ENCODE data around the gene ARL15.
A peak's percentile ranks its signal among the peaks of the same experiment; 100 is the strongest.

The ARL15 gene

GRCh38 chr5:54302267-54302687, 8.1 kb downstream of the ARL15 start:
- peaks cover 51% of the 10 kb centered on the region for H3K4me1 Mint-ChIP-seq
- H3K4me3 Mint-ChIP-seq: no peak overlapping the region
- no peaks in the 10 kb centered on the region for H3K36me3 Mint-ChIP-seq
- ATAC-seq: no peak
- DNase-seq (ENCODE audit: low spot score in 2 of 2): no peak
- no peak overlapping the region for H3K27ac Mint-ChIP-seq
- no peaks in the 10 kb centered on the region for H3K9me3 Mint-ChIP-seq

GRCh38 chr5:54301849-54302248, 8.5 kb downstream of the ARL15 start:
- no peaks in the 10 kb centered on the region for H3K9me3 Mint-ChIP-seq
- no peak overlapping the region for H3K27ac Mint-ChIP-seq
- peaks cover 47% of the 10 kb centered on the region for H3K4me1 Mint-ChIP-seq
- DNase-seq (ENCODE audit: low spot score in 2 of 2) (no peak), ATAC-seq (no peak)
- H3K36me3 Mint-ChIP-seq: no peaks in the 10 kb centered on the region
- no peak overlapping the region for H3K4me3 Mint-ChIP-seq

GRCh38 chr5:54301220-54301619, 9.2 kb downstream of the ARL15 start:
- no peaks in the 10 kb centered on the region for H3K36me3 Mint-ChIP-seq
- ATAC-seq: peak; percentile 70
- no peak for DNase-seq (ENCODE audit: low spot score in 2 of 2)
- peaks cover 47% of the 10 kb centered on the region for H3K4me1 Mint-ChIP-seq
- no peak overlapping the region for H3K27ac Mint-ChIP-seq
- no peaks in the 10 kb centered on the region for H3K9me3 Mint-ChIP-seq
- no peak overlapping the region for H3K4me3 Mint-ChIP-seq

GRCh38 chr5:54298947-54299346, 11.4 kb downstream of the ARL15 start:
- no peak overlapping the region for H3K27ac Mint-ChIP-seq
- peaks cover 56% of the 10 kb centered on the region for H3K4me1 Mint-ChIP-seq
- H3K9me3 Mint-ChIP-seq: no peaks in the 10 kb centered on the region
- H3K36me3 Mint-ChIP-seq: no peaks in the 10 kb centered on the region
- no peak for ATAC-seq
- no peak for DNase-seq (ENCODE audit: low spot score in 2 of 2)
- no peak overlapping the region for H3K4me3 Mint-ChIP-seq

GRCh38 chr5:54296386-54296785, 14.0 kb downstream of the ARL15 start:
- ATAC-seq: peak; percentile 16
- no peaks in the 10 kb centered on the region for H3K9me3 Mint-ChIP-seq

GRCh38 chr5:54295651-54296276, 14.6 kb downstream of the ARL15 start:
- H3K4me3 Mint-ChIP-seq: no peak overlapping the region
- H3K27ac Mint-ChIP-seq: no peak overlapping the region

More at GRCh38 chr5:54296386-54296785, 14.0 kb downstream of the ARL15 start:
- Mint-ChIP-seq H3K27ac (no peak overlapping the region), H3K4me3 (no peak overlapping the region), H3K4me1 (peaks cover 47% of the 10 kb centered on the region), H3K36me3 (no peaks in the 10 kb centered on the region)
- no peak for DNase-seq (ENCODE audit: low spot score in 2 of 2)

GRCh38 chr5:54294097-54294667, 16.2 kb downstream of the ARL15 start:
- H3K27ac Mint-ChIP-seq: peak overlapping the region; percentile 49
- no peaks in the 10 kb centered on the region for H3K9me3 Mint-ChIP-seq
- H3K4me1 Mint-ChIP-seq: peaks cover 36% of the 10 kb centered on the region
- DNase-seq (ENCODE audit: low spot score in 2 of 2) (no peak), ATAC-seq (no peak)
- no peak overlapping the region for H3K4me3 Mint-ChIP-seq
- H3K36me3 Mint-ChIP-seq: no peaks in the 10 kb centered on the region

More at GRCh38 chr5:54295651-54296276, 14.6 kb downstream of the ARL15 start:
- DNase-seq (ENCODE audit: low spot score in 2 of 2) (no peak), ATAC-seq (no peak)
- Mint-ChIP-seq H3K9me3 (no peaks in the 10 kb centered on the region), H3K36me3 (no peaks in the 10 kb centered on the region), H3K4me1 (peaks cover 40% of the 10 kb centered on the region)

GRCh38 chr5:54292866-54293265, 17.5 kb downstream of the ARL15 start:
- ATAC-seq (no peak), DNase-seq (ENCODE audit: low spot score in 2 of 2) (no peak)

GRCh38 chr5:54291498-54291897, 18.9 kb downstream of the ARL15 start:
- H3K27ac Mint-ChIP-seq: no peak overlapping the region
- no peak overlapping the region for H3K4me3 Mint-ChIP-seq
- no peaks in the 10 kb centered on the region for H3K9me3 Mint-ChIP-seq
- ATAC-seq (no peak), DNase-seq (ENCODE audit: low spot score in 2 of 2) (no peak)
- peaks cover 25% of the 10 kb centered on the region for H3K4me1 Mint-ChIP-seq
- H3K36me3 Mint-ChIP-seq: no peaks in the 10 kb centered on the region

More at GRCh38 chr5:54292866-54293265, 17.5 kb downstream of the ARL15 start:
- peaks cover 25% of the 10 kb centered on the region for H3K4me1 Mint-ChIP-seq
- no peaks in the 10 kb centered on the region for H3K9me3 Mint-ChIP-seq
- no peak overlapping the region for H3K27ac Mint-ChIP-seq
- no peak overlapping the region for H3K4me3 Mint-ChIP-seq
- H3K36me3 Mint-ChIP-seq: no peaks in the 10 kb centered on the region

- H3K27ac Mint-ChIP-seq: no peak overlapping the region
- no peak for DNase-seq (ENCODE audit: low spot score in 2 of 2)
- H3K4me1 Mint-ChIP-seq: peaks cover 18% of the 10 kb centered on the region
- no peaks in the 10 kb centered on the region for H3K36me3 Mint-ChIP-seq
- no peak for ATAC-seq
- no peaks in the 10 kb centered on the region for H3K9me3 Mint-ChIP-seq
- no peak overlapping the region for H3K4me3 Mint-ChIP-seq
Measured at GRCh38 chr5:54289769-54290168, 20.6 kb downstream of the ARL15 start.

- H3K9me3 Mint-ChIP-seq: no peaks in the 10 kb centered on the region
- H3K4me3 Mint-ChIP-seq: no peak overlapping the region
- H3K4me1 Mint-ChIP-seq: peaks cover 8% of the 10 kb centered on the region
- ATAC-seq: no peak
- H3K27ac Mint-ChIP-seq: no peak overlapping the region
- no peaks in the 10 kb centered on the region for H3K36me3 Mint-ChIP-seq
- DNase-seq (ENCODE audit: low spot score in 2 of 2): no peak
Measured at GRCh38 chr5:54288568-54289217, 21.7 kb downstream of the ARL15 start.

GRCh38 chr5:54285686-54286085, 24.7 kb downstream of the ARL15 start:
- ATAC-seq: no peak
- H3K36me3 Mint-ChIP-seq: no peaks in the 10 kb centered on the region
- H3K4me1 Mint-ChIP-seq: no peaks in the 10 kb centered on the region
- H3K9me3 Mint-ChIP-seq: no peaks in the 10 kb centered on the region
- no peak overlapping the region for H3K4me3 Mint-ChIP-seq
- DNase-seq (ENCODE audit: low spot score in 2 of 2): no peak
- H3K27ac Mint-ChIP-seq: no peak overlapping the region

GRCh38 chr5:54284586-54284985, 25.8 kb downstream of the ARL15 start:
- Mint-ChIP-seq H3K4me1 (peaks cover 6% of the 10 kb centered on the region), H3K4me3 (no peak overlapping the region), H3K9me3 (no peaks in the 10 kb centered on the region), H3K36me3 (no peaks in the 10 kb centered on the region), H3K27ac (no peak overlapping the region)
- no peak for DNase-seq (ENCODE audit: low spot score in 2 of 2)
- no peak for ATAC-seq

- Mint-ChIP-seq H3K36me3 (no peaks in the 10 kb centered on the region), H3K4me1 (peaks cover 6% of the 10 kb centered on the region), H3K9me3 (no peaks in the 10 kb centered on the region), H3K27ac (no peak overlapping the region), H3K4me3 (no peak overlapping the region)
- ATAC-seq (no peak), DNase-seq (ENCODE audit: low spot score in 2 of 2) (no peak)
Measured at GRCh38 chr5:54282876-54283275, 27.5 kb downstream of the ARL15 start.

GRCh38 chr5:54281960-54282692, 28.2 kb downstream of the ARL15 start:
- no peak overlapping the region for H3K4me3 Mint-ChIP-seq

More at GRCh38 chr5:54281960-54282692, 28.2 kb downstream of the ARL15 start:
- DNase-seq (ENCODE audit: low spot score in 2 of 2) (no peak), ATAC-seq (no peak)
- no peaks in the 10 kb centered on the region for H3K36me3 Mint-ChIP-seq
- peaks cover 6% of the 10 kb centered on the region for H3K4me1 Mint-ChIP-seq
- no peaks in the 10 kb centered on the region for H3K9me3 Mint-ChIP-seq
- H3K27ac Mint-ChIP-seq: no peak overlapping the region

All from stimulated activated effector memory CD8-positive, alpha-beta T cell treated with anti-CD3 and anti-CD28 coated beads, Interleukin-12 subunit alpha, Interleukin-12 subunit beta, amount 100 ng/mL, for 72 hours (primary cell).